A673 (cell line): Measurements from ENCODE around the gene TTC33. TPM values are rescaled to one million over a fixed set of nuclear protein-coding genes. Genes with fewer than 3 reads are reported as not detected.
"Not testable (repeated sequence)": the region's sequence is repeated elsewhere in the genome, so short reads cannot be mapped to it uniquely, and the experiment has no call there.

Experiments used
- BruUV-seq: library from RNA; stranded (reverse); fragments of 400-500 nt; replicated peaks from 2 replicates; lab custom pipeline; 2021; lab: Mats Ljungman, UMichigan
- CTCF ChIA-PET: fragments of 300-600 bp; sonication (Branson Sonifier 250); formaldehyde crosslinking; loops from one replicate; lab custom pipeline; 2022; ENCODE audit warnings: antibody characterized with exemption; lab: Charles Lee
- POLR2A ChIA-PET: fragments of 300-600 bp; sonication (Branson Sonifier 250); formaldehyde crosslinking; loops from one replicate; lab custom pipeline; 2022; ENCODE audit warnings: antibody characterized with exemption; ENCODE audit not compliant: low non-redundant PET; lab: Charles Lee
- DNase-seq: peaks from one replicate; pipeline ENCODE4 v3.0.0-alpha.2; 2015; ENCODE audit warnings: low spot score
- H3K27ac ChIP-seq: fragments of 200-600 bp; sonication (generic); 2 replicates; pipeline ENCODE4 v1.5.1; 2016; ENCODE audit warnings: mixed run types, low read depth, mild to moderate bottlenecking, mixed read lengths, antibody characterized with exemption, low read length; ENCODE audit not compliant: poor library complexity, severe bottlenecking
- H3K27me3 ChIP-seq: fragments of 200-600 bp; sonication (generic); replicated peaks from 2 replicates; pipeline ENCODE4 v1.6.1; 2017; ENCODE audit warnings: mixed run types, low read depth, mild to moderate bottlenecking, mixed read lengths, antibody characterized with exemption, low read length; ENCODE audit not compliant: insufficient read depth, poor library complexity
- H3K36me3 ChIP-seq: fragments of 200-600 bp; sonication (generic); 2 replicates; pipeline ENCODE4 v1.6.1; 2016; ENCODE audit warnings: mixed run types, mild to moderate bottlenecking, mixed read lengths, antibody characterized with exemption, low read length; ENCODE audit not compliant: insufficient read depth, poor library complexity, severe bottlenecking
- H3K4me1 ChIP-seq: fragments of 200-600 bp; sonication (generic); 2 replicates; pipeline ENCODE4 v1.6.1; 2017; ENCODE audit warnings: mixed run types, mild to moderate bottlenecking, mixed read lengths, antibody characterized with exemption, low read length; ENCODE audit not compliant: insufficient read depth, poor library complexity, severe bottlenecking
- H3K4me3 ChIP-seq: fragments of 200-600 bp; sonication (generic); 2 replicates; pipeline ENCODE4 v1.5.1; 2016; ENCODE audit warnings: low read depth, mixed run types, mild to moderate bottlenecking, mixed read lengths, low read length; ENCODE audit not compliant: poor library complexity, severe bottlenecking
- H3K9me3 ChIP-seq: fragments of 200-600 bp; sonication (generic); 2 replicates; pipeline ENCODE4 v1.6.1; 2016; ENCODE audit warnings: mixed run types, low read depth, mild to moderate bottlenecking, mixed read lengths, antibody characterized with exemption, low read length; ENCODE audit not compliant: poor library complexity, severe bottlenecking
- EZH2 ChIP-seq: fragments of 200-600 bp; sonication (generic); IDR thresholded peaks from 2 replicates; pipeline ENCODE4 v1.6.1; 2017; ENCODE audit warnings: borderline replicate concordance, low read depth, mild to moderate bottlenecking, mixed read lengths, antibody characterized with exemption, low read length; ENCODE audit not compliant: poor library complexity, severe bottlenecking
- intact Hi-C: fragments of 100-400 bp; cut with micrococcal nuclease; formaldehyde crosslinking; loops from one replicate; pipeline ENCODE4 v1.10.0; 2022; ENCODE audit not compliant: unreplicated experiment
- total RNA-seq: library from RNA; stranded (reverse); gene quantifications from 2 replicates; pipeline ENCODE4 v1.2.3, GENCODE V29; 2021
- TF ChIP-seq, protein P1 (sequence below): fragments of 300-800, 200-600 bp; sonication (generic); conservative IDR thresholded peaks from 2 replicates; pipeline ENCODE4 v1.5.1; 2017; ENCODE audit warnings: low read depth, mild to moderate bottlenecking, antibody characterized with exemption, low read length, moderate library complexity, mixed read lengths

The TTC33 gene
- total RNA-seq, 1 experiment from 2014 or later = 17.0 TPM

DNA sequence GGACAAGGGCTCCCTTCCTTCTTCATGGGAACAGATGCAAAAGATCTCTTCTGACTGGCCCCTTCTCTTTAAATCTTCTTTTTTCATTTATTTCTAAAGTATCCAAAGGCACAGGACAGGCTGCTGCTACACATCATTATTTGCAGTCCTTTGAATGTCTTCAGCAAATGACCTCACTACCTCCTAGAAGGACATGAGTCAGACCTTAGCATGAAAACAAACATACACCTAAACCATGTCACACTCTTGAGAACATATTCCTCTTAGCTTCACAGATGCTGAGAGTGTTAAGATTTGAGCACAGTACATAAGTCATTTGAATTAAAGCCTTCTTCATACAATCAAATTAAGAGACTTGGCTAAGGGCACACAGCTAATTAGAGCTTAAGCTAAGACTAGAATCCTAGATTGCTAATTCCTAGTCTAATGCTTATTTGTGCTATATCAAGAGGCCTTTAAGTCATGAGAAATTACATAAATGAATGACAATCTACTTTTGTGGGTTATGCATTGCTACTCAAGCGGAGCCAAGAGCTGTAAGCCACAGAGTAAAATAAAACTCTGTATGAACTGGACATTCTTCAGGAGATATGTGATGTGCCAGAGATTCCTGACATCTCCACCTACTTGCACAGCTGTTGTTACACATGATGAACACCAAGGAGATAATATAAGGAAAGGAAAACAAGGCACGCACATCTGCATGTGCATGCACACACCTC, 185.2 kb downstream of the TTC33 start:
- TF ChIP-seq, protein P1, sequence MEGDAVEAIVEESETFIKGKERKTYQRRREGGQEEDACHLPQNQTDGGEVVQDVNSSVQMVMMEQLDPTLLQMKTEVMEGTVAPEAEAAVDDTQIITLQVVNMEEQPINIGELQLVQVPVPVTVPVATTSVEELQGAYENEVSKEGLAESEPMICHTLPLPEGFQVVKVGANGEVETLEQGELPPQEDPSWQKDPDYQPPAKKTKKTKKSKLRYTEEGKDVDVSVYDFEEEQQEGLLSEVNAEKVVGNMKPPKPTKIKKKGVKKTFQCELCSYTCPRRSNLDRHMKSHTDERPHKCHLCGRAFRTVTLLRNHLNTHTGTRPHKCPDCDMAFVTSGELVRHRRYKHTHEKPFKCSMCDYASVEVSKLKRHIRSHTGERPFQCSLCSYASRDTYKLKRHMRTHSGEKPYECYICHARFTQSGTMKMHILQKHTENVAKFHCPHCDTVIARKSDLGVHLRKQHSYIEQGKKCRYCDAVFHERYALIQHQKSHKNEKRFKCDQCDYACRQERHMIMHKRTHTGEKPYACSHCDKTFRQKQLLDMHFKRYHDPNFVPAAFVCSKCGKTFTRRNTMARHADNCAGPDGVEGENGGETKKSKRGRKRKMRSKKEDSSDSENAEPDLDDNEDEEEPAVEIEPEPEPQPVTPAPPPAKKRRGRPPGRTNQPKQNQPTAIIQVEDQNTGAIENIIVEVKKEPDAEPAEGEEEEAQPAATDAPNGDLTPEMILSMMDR = no peak
- no peak for TF ChIP-seq EZH2
- Histone ChIP-seq H3K27me3 (no peaks in the 10 kb centered on the region), H3K4me1 (no peaks in the 10 kb centered on the region), H3K4me3 (no peak overlapping the region), H3K36me3 (no peaks in the 10 kb centered on the region), H3K27ac (no peak overlapping the region), H3K9me3 (no peaks in the 10 kb centered on the region)
- ChIA-PET CTCF (no interaction called here), POLR2A (no interaction called here)
- no TSS peak for BruUV-seq
- DNase-seq = no peak
- intact Hi-C loops = no loop called here

DNA sequence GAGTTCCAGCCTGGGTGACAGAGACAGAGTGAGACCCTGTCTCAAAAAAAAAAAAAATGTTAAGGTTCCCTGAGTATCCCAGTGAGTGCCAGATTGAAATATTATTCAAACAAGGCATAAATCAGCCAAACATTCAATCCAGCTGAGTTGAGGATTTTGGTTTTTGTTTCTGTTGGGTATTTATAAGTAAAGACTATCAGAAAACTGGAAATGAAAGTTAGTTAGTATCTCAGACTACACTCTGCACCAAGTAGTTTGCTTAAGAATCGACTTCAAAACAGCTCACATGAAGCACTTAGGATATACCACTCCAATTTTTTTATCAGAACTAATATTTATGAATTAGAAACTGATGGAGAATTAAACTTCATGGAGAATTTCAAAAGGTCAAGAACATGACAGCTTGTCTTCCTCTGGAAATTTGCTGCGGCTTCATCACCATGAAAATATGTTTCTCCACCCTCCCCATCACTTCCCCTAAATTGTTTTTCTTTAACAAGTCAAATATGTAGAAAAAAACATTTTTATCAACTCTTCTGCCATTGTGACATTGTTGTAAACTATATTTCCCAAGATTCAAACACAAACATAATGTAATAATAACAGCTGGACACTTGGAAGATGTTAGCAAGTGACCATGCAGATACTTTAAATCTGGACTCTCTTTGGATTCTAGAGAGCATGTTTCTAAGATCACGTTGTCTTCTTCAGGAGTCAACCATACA, 186.1 kb downstream of the TTC33 start:
- no peaks in the 10 kb centered on the region for H3K4me1 ChIP-seq
- DNase-seq = no peak
- H3K4me3 ChIP-seq = no peak overlapping the region
- no peaks in the 10 kb centered on the region for H3K36me3 ChIP-seq
- H3K27me3 ChIP-seq = no peaks in the 10 kb centered on the region
- TF ChIP-seq, protein P1 = no peak
- no peak for TF ChIP-seq EZH2
- ChIA-PET POLR2A (no interaction called here), CTCF (no interaction called here)
- no peak overlapping the region for H3K27ac ChIP-seq
- BruUV-seq = no TSS peak
- no peaks in the 10 kb centered on the region for H3K9me3 ChIP-seq
- intact Hi-C loops = no loop called here

DNA sequence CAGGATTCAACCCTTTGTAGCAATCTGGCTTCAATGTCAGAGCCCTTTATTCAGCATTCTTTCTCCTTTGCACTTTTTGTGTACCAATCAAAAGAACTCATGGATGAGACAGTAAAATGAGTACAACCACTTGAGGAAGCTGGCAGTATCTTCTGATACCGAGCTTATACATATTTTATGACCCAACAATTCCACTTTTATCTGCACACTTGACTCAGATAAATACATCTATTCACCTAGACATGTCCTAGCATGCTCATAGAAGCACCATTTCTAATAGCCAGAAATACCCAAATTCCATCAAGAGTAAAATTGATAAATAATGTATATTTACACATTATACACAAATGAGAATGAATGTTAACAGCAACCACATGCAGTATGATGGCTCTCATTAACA, 187.2 kb downstream of the TTC33 start:
- no peak for TF ChIP-seq EZH2
- TF ChIP-seq, protein P1 = no peak
- CTCF ChIA-PET = no interaction called here
- Histone ChIP-seq H3K9me3 (no peaks in the 10 kb centered on the region), H3K27ac (no peak overlapping the region), H3K27me3 (no peaks in the 10 kb centered on the region), H3K36me3 (no peaks in the 10 kb centered on the region), H3K4me3 (no peak overlapping the region), H3K4me1 (no peaks in the 10 kb centered on the region)
- BruUV-seq = no TSS peak
- no peak for DNase-seq
- POLR2A ChIA-PET = no interaction called here
- intact Hi-C loops = no loop called here

DNA sequence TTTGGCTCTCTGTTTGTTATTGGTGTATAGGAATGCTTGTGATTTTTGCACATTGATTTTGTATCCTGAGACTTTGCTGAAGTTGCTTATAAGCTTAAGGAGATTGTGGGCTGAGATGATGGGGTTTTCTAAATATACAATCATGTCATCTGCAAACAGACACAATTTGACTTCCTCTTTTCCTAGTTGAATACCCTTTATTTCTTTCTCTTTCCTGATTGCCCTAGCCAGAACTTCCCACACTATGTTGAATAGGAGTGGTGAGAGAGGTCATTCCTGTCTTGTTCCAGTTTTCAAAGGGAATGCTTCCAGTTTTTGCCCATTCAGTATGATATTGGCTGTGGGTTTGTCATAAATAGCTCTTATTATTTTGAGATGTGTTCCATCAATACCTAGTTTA, 192.6 kb downstream of the TTC33 start:
- intact Hi-C loops, DNase-seq, H3K27ac ChIP-seq, BruUV-seq, H3K9me3 ChIP-seq, POLR2A ChIA-PET, H3K4me3 ChIP-seq, H3K27me3 ChIP-seq, H3K36me3 ChIP-seq, H3K4me1 ChIP-seq, CTCF ChIA-PET: not testable (repeated sequence)
